GM18951 (cell line): ENCODE measurements around the gene ETV6.

Experiments
- POLR2A ChIP-seq: IDR thresholded peaks from 4 replicates; pipeline ENCODE4 v1.6.1; 2011; ENCODE audit warnings: mild to moderate bottlenecking; ENCODE audit not compliant: insufficient read length, insufficient read depth; ENCODE audit errors: extremely low read depth
- in situ Hi-C: fragments of 300-500 bp; cut with MboI; formaldehyde crosslinking; loops from one replicate; pipeline ENCODE4 v1.12.0; 2022; ENCODE audit warnings: low sequenced_read_pairs, mixed read lengths, inconsistent platforms; ENCODE audit not compliant: unreplicated experiment

ETV6 gene

GRCh38 chr12:11741434-11742092 lies 92.1 kb downstream of the ETV6 start:
- in situ Hi-C loops: no loop called here
- TF ChIP-seq POLR2A: no peak

GRCh38 chr12:11743423-11744409 lies 94.2 kb downstream of the ETV6 start:
- no peak for TF ChIP-seq POLR2A
- in situ Hi-C loops: no loop called here

GRCh38 chr12:11744410-11744801 lies 94.9 kb downstream of the ETV6 start:
- no peak for TF ChIP-seq POLR2A
- in situ Hi-C loops: no loop called here

- TF ChIP-seq POLR2A: no peak
- in situ Hi-C loops: no loop called here
Observed at GRCh38 chr12:11745113-11745512, 95.6 kb downstream of the ETV6 start.

- in situ Hi-C loops: no loop called here
- no peak for TF ChIP-seq POLR2A
Observed at GRCh38 chr12:11746024-11746771, 96.7 kb downstream of the ETV6 start.

- no peak for TF ChIP-seq POLR2A
- in situ Hi-C loops: no loop called here
Observed at GRCh38 chr12:11746940-11747716, 97.7 kb downstream of the ETV6 start.

- TF ChIP-seq POLR2A: no peak
- in situ Hi-C loops: no loop called here
Observed at GRCh38 chr12:11747969-11748368, 98.5 kb downstream of the ETV6 start.

- TF ChIP-seq POLR2A: no peak
- in situ Hi-C loops: no loop called here
Observed at GRCh38 chr12:11748903-11749302, 99.4 kb downstream of the ETV6 start.

GRCh38 chr12:11749943-11750690 lies 100.6 kb downstream of the ETV6 start:
- in situ Hi-C loops: no loop called here

GRCh38 chr12:11752403-11753149 lies 103.1 kb downstream of the ETV6 start:
- TF ChIP-seq POLR2A: no peak
- in situ Hi-C loops: no loop called here

More at GRCh38 chr12:11749943-11750690, 100.6 kb downstream of the ETV6 start:
- peak; percentile 35 for TF ChIP-seq POLR2A

- in situ Hi-C loops: no loop called here
- TF ChIP-seq POLR2A: no peak
Observed at GRCh38 chr12:11753150-11753499, 103.7 kb downstream of the ETV6 start.

- no peak for TF ChIP-seq POLR2A
- in situ Hi-C loops: no loop called here
Observed at GRCh38 chr12:11753826-11754225, 104.4 kb downstream of the ETV6 start.

GRCh38 chr12:11754256-11754655 lies 104.8 kb downstream of the ETV6 start:
- TF ChIP-seq POLR2A: no peak
- in situ Hi-C loops: no loop called here
